ENCODE data around the gene CKB. TPM values are rescaled to one million over a fixed set of nuclear protein-coding genes. Genes with fewer than 3 reads are reported as not detected.
A peak's percentile ranks its signal among the peaks of the same experiment; 100 is the strongest.

Gene CKB
- total RNA-seq, 2 donors from 2014 or later, result 4.5 to 13.4 TPM

- peaks cover 57% of the 10 kb centered on the region for H3K36me3 Mint-ChIP-seq (ENCODE audit: low read depth)
- peak overlapping the region; percentile 0 for H3K27ac Mint-ChIP-seq
- no peak overlapping the region for H3K4me3 Mint-ChIP-seq
- peaks cover 16% of the 10 kb centered on the region for H3K4me1 Mint-ChIP-seq
- H3K9me3 Mint-ChIP-seq, result no peaks in the 10 kb centered on the region
- no peaks in the 10 kb centered on the region for H3K27me3 Mint-ChIP-seq
- no peak for ATAC-seq (replicated peaks)
Observed at GRCh38 chr14:103555559-103556337, 33.1 kb upstream of the CKB start.

DNA sequence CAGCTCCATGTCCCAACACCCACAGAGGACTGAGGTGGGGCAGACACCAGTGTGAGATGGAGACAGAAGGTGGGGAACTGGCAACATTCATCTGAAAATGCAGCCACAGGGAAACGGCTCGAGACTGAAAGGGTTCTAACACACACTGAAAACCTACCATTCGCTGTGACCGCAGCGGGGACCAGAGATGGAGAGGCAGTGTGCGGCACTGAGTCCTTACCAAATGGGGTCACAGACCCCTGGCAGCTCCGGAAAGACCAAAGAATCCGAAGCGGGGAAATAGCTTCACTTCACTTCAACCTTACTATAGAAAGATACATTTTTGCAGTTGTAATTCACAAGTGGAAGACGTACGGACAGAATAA, 30.2 kb upstream of the CKB start:
- no peak for ATAC-seq (replicated peaks)
- no peaks in the 10 kb centered on the region for H3K9me3 Mint-ChIP-seq

DNA sequence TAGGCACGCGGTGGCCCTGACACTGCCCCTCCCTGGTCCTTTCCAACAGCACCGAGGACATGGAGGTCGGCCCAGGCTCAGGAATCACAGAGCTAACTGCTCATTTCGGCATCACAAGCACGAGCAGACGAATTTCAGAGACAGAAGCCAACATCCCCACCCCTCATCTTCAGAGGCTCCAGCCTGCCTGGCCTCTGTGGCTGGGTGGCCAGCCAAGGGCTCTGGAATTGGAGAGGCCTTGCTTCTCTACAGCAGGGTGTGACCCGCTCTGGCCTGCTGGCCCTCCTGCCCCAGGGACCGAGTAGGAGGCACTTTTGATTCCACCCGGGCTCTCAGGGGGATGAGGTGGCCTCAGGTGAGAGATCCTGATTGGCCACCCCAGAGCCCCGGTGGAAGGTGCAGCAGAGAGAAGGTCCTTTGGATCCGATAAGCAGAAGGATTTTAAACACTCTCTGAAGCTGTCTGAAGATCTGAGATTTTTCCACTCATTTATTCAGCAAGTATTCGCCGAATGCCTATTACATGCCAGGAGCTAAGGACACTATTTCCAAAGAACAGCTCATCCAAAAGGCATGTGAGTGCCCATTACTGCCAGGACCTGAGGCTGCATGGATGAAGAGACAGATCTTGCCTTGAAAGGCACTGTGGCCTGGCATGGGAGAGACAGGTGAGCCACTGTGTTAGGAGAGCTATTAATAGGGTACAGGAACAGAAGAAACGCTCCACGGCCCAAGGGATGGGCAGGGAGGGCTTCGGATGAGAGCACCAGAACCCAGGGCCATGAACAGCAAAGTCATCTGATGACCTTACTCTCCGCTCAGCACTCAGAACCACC, 29.6 kb upstream of the CKB start:
- no peak for ATAC-seq (replicated peaks)
- Mint-ChIP-seq H3K27ac (peak overlapping the region; percentile 33), H3K4me3 (no peak overlapping the region), H3K4me1 (no peaks in the 10 kb centered on the region), H3K9me3 (no peaks in the 10 kb centered on the region), H3K36me3 (ENCODE audit: low read depth) (peaks cover 22% of the 10 kb centered on the region), H3K27me3 (no peaks in the 10 kb centered on the region)

More for the DNA sequence above, 30.2 kb upstream of the CKB start:
- Mint-ChIP-seq H3K4me1 (no peaks in the 10 kb centered on the region), H3K4me3 (no peak overlapping the region), H3K27me3 (no peaks in the 10 kb centered on the region), H3K36me3 (ENCODE audit: low read depth) (peaks cover 28% of the 10 kb centered on the region), H3K27ac (no peak overlapping the region)

DNA sequence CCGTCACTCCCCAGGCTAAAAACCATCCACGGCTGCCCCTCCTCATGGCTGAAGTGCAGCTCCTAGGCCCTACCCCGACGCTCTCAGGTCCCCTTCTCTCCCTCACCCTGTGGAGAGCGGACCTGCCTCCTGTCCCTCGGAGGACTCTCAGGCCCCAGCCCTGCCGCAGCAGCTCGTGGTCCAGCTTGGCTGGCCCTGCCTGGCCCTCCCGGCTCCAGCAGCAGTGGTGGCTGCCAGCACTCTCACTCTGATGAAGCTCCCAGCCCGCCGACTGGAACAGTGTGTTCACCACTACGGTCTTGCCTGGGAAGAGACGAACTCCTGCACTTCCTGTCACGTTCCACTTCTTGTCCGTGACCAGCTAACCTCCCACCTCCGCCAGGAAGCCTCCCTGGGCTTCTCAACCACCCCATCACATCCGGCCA, 28.7 kb upstream of the CKB start:
- peaks cover 13% of the 10 kb centered on the region for H3K36me3 Mint-ChIP-seq (ENCODE audit: low read depth)
- ATAC-seq (replicated peaks), result no peak

GRCh38 chr14:103550451-103551337, 28.1 kb upstream of the CKB start:
- no peak for ATAC-seq (replicated peaks)
- Mint-ChIP-seq H3K4me3 (no peak overlapping the region), H3K36me3 (ENCODE audit: low read depth) (peaks cover 11% of the 10 kb centered on the region), H3K27me3 (no peaks in the 10 kb centered on the region), H3K27ac (no peak overlapping the region), H3K9me3 (no peaks in the 10 kb centered on the region), H3K4me1 (no peaks in the 10 kb centered on the region)

More for the DNA sequence above, 28.7 kb upstream of the CKB start:
- H3K27me3 Mint-ChIP-seq, result no peaks in the 10 kb centered on the region
- peak overlapping the region; percentile 33 for H3K27ac Mint-ChIP-seq
- no peaks in the 10 kb centered on the region for H3K9me3 Mint-ChIP-seq
- no peak overlapping the region for H3K4me3 Mint-ChIP-seq
- H3K4me1 Mint-ChIP-seq, result no peaks in the 10 kb centered on the region

DNA sequence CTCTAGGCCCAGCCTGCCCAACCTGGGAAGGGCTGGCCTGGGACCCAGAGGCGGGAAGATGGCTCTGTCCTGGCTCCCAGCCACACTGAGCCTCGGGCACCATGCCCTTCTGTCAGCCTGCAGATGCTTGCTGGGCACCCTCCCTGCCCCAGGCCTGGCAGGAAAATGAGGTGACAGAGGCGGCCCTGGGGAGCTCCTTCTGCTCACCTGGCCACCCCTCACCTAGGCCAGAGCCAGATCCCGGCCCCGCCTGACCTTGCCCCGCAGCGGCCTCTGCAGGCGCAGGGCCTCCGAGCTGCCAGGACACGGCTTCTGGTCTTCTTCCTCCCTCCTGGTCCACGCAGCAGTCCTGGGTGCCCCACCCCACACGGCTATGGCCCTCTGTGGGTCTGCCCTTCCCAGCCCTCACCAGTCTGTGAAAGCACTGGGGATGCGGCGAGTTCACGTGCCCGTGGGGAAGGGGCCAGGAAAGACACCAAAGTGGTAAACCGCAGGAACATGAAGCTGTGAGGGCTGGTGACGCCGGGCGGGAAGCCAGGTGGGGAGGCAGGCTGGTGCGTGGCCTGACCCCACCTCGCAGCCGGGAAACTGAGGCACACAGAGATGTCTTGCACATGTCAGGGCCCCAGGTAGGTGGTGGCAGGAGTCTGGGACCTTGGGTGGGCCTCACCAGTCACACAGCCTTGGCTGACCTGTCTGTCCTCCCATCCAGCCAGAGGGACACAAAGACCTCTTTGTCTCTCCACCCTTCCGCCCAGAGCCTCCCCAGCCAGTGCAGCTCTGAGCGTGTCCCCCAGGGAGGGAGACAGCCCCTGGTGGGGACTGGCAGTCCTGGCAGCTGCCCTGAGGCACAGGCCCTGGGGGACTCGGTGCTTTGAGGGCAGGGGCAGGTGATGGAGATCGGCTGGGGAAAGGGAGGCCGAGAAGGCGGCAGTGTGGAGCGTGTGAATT, 27.0 kb upstream of the CKB start:
- Mint-ChIP-seq H3K9me3 (no peaks in the 10 kb centered on the region), H3K4me3 (no peak overlapping the region), H3K36me3 (ENCODE audit: low read depth) (peaks cover under 1% of the 10 kb centered on the region), H3K4me1 (no peaks in the 10 kb centered on the region), H3K27ac (no peak overlapping the region), H3K27me3 (no peaks in the 10 kb centered on the region)
- ATAC-seq (replicated peaks), result no peak

GRCh38 chr14:103548463-103549351, 26.1 kb upstream of the CKB start:
- H3K27me3 Mint-ChIP-seq, result no peaks in the 10 kb centered on the region
- no peaks in the 10 kb centered on the region for H3K9me3 Mint-ChIP-seq
- H3K27ac Mint-ChIP-seq, result no peak overlapping the region
- no peak overlapping the region for H3K4me3 Mint-ChIP-seq
- H3K36me3 Mint-ChIP-seq (ENCODE audit: low read depth), result no peaks in the 10 kb centered on the region
- no peak for ATAC-seq (replicated peaks)
- H3K4me1 Mint-ChIP-seq, result no peaks in the 10 kb centered on the region

DNA sequence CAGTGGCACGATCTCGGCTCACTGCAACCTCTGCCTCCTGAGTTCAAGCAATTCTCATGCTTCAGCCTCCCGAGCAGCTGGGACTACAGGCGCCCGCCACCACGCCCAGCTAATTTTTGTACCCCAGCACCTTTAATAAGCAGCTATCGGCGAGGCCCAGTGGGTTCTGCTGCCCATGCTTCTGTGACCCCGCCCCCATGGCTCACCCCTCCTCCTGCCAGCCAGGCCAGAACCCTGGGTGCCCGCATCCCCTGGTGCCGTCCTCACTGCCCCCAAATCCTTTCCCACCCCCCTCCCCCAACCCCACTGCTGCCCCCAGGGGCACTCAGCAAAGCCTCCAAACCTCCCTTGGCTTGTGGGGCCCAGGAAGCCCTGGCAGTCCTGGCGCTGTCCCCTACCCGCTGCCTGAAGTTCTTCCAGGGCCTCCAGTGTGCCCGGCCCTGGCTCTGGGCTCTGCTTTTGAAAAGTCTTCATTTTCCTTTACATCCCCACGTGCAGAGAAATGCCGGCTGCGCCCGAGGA, 25.4 kb upstream of the CKB start:
- no peaks in the 10 kb centered on the region for H3K4me1 Mint-ChIP-seq
- H3K27ac Mint-ChIP-seq, result no peak overlapping the region
- H3K9me3 Mint-ChIP-seq, result no peaks in the 10 kb centered on the region
- H3K4me3 Mint-ChIP-seq, result no peak overlapping the region
- no peaks in the 10 kb centered on the region for H3K36me3 Mint-ChIP-seq (ENCODE audit: low read depth)
- ATAC-seq (replicated peaks), result no peak
- no peaks in the 10 kb centered on the region for H3K27me3 Mint-ChIP-seq

DNA sequence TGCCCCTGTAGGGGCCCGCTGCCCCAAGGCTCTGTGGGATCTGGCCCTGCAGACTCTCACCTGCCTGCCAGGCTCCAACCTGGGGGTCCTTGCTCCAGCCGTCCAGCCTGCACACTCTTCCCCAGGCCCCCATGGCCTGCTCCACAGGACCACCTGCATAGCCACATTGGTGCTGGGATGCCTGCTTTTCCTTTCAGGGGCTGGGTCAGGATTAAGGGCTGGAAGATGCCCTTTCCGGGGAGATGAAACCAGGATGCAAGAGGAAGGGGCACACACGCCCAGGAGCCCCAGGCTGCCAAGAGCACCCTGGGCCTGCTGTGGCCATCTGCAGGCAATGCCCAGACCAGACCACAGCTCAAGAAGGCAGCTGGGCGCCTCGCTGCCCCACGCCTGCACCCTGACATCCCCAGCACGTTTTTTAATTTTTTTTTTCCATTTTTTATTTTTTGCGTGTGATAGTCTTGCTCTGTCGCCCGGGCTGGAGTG, 24.9 kb upstream of the CKB start:
- Mint-ChIP-seq H3K4me1 (no peaks in the 10 kb centered on the region), H3K4me3 (no peak overlapping the region), H3K27me3 (no peaks in the 10 kb centered on the region), H3K9me3 (no peaks in the 10 kb centered on the region), H3K27ac (no peak overlapping the region), H3K36me3 (ENCODE audit: low read depth) (no peaks in the 10 kb centered on the region)
- ATAC-seq (replicated peaks), result no peak

DNA sequence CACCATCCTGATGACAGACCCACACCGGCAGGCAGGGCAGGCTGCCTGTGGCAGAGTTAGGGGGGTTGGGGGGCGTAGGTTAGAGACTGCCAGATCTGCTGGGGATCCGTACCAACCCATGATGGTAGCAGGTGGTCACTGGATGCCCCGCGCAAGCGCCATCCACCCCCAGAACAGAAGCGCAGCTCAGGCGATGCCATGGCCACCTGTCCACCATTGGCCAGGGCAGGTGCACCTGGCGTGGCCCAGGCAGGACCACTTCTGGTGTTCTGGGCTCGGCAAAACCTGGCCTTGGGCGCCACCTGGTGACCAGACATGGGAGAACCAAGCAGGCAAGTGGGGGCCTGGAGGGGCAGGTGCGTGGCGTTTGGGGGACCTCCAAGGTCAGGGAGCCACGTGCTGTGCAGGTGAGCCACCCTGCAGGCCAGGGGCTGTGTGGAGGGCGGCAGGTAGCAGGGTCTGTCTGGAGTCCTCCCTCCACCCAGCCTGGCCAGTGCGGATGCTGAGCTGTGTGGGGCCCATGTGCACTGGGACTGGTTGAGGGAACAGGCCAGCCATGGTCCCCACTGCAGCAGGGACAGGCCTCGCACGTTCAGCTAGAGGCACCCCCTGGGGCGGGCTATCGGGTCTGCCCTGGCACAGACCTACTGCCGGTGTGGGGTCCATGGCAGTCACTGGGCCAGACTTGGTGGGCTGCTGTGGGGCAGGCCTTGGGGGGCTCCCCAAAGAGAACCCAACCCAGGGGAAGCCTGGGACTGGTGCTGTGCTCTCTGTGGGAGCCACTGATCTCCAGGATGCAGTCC, 24.2 kb upstream of the CKB start:
- Mint-ChIP-seq H3K27me3 (no peaks in the 10 kb centered on the region), H3K27ac (no peak overlapping the region), H3K4me3 (no peak overlapping the region), H3K4me1 (no peaks in the 10 kb centered on the region), H3K36me3 (ENCODE audit: low read depth) (no peaks in the 10 kb centered on the region), H3K9me3 (no peaks in the 10 kb centered on the region)
- ATAC-seq (replicated peaks), result peak; percentile 78

GRCh38 chr14:103545915-103546651, 23.5 kb upstream of the CKB start:
- Mint-ChIP-seq H3K4me1 (no peaks in the 10 kb centered on the region), H3K27me3 (no peaks in the 10 kb centered on the region), H3K27ac (no peak overlapping the region), H3K9me3 (no peaks in the 10 kb centered on the region), H3K4me3 (no peak overlapping the region), H3K36me3 (ENCODE audit: low read depth) (no peaks in the 10 kb centered on the region)
- ATAC-seq (replicated peaks), result no peak
